Mesenchymal stem cell (in vitro differentiated cells and primary cell): ENCODE results near the gene ALG9.

ENCODE experiments used
- DNase-seq: peaks from one replicate; pipeline ENCODE4 v3.0.0-alpha.2; 2013
- H2AFZ ChIP-seq: one replicate; pipeline ENCODE4 v1.6.1; 2013; ENCODE audit warnings: low read depth, mild to moderate bottlenecking, control low read depth, inconsistent platforms, low read length, moderate library complexity
- H2AK5ac ChIP-seq: 2 replicates; pipeline ENCODE4 v1.6.1; 2013; ENCODE audit warnings: low read length, moderate library complexity, mild to moderate bottlenecking, inconsistent platforms; ENCODE audit not compliant: severe bottlenecking
- H2BK120ac ChIP-seq: one replicate; pipeline ENCODE4 v1.6.1; 2013; ENCODE audit warnings: low read depth, mild to moderate bottlenecking, inconsistent platforms, low read length, moderate library complexity
- H2BK12ac ChIP-seq, 2 experiments: one replicate each; pipeline ENCODE4 v1.6.1; 2013; ENCODE audit warnings: inconsistent platforms in 2 of 2, low read length in 2 of 2, mild to moderate bottlenecking in 2 of 2, moderate library complexity in 2 of 2, control low read depth in 1 of 2
- H2BK15ac ChIP-seq: one replicate; pipeline ENCODE4 v1.6.1; 2013; ENCODE audit warnings: mild to moderate bottlenecking, low read depth, inconsistent platforms; ENCODE audit not compliant: poor library complexity, severe bottlenecking
- H2BK5ac ChIP-seq: 2 replicates; pipeline ENCODE4 v1.6.1; 2013; ENCODE audit warnings: low read depth, mild to moderate bottlenecking, low read length, control low read depth, inconsistent platforms; ENCODE audit not compliant: poor library complexity, severe bottlenecking
- H3K14ac ChIP-seq, 2 experiments: one replicate each; pipeline ENCODE4 v1.6.1; 2013; ENCODE audit warnings: inconsistent platforms in 2 of 2, low read length in 2 of 2, control low read depth in 1 of 2, mild to moderate bottlenecking in 1 of 2, moderate library complexity in 1 of 2
- H3K18ac ChIP-seq, 2 experiments: one replicate each; pipeline ENCODE4 v1.6.1; 2013; ENCODE audit warnings: inconsistent platforms in 2 of 2, low read length in 2 of 2, control low read depth in 1 of 2, low read depth in 1 of 2, mild to moderate bottlenecking in 1 of 2
- H3K23ac ChIP-seq, 2 experiments: one replicate each; pipeline ENCODE4 v1.6.1; 2013; ENCODE audit warnings: inconsistent platforms in 2 of 2, low read length in 2 of 2, mild to moderate bottlenecking in 2 of 2, moderate library complexity in 2 of 2, control low read depth in 1 of 2
- H3K27ac ChIP-seq: 2 replicates; pipeline ENCODE4 v1.5.1; 2013; ENCODE audit warnings: mild to moderate bottlenecking, moderate library complexity, low read length, control low read depth, inconsistent platforms; ENCODE audit not compliant: poor library complexity, severe bottlenecking
- H3K27me3 ChIP-seq, 2 experiments: 2 replicates each; pipeline versions ENCODE4 v1.6.1 to v1.7.0; 2013; ENCODE audit warnings: low read length in 2 of 2, mild to moderate bottlenecking in 2 of 2, moderate library complexity in 2 of 2, control low read depth in 1 of 2, inconsistent platforms in 1 of 2; ENCODE audit not compliant: control insufficient read depth in 1 of 2, insufficient read depth in 1 of 2
- H3K36me3 ChIP-seq, 2 experiments: 2 replicates each; pipeline versions ENCODE4 v1.6.1 to v1.7.0; 2013; ENCODE audit warnings: low read length in 2 of 2, control low read depth in 1 of 2, inconsistent platforms in 1 of 2, low read depth in 1 of 2, mild to moderate bottlenecking in 1 of 2; ENCODE audit not compliant: insufficient read depth in 2 of 2, control insufficient read depth in 1 of 2
- H3K4ac ChIP-seq, 2 experiments: one replicate each; pipeline ENCODE4 v1.6.1; 2013; ENCODE audit warnings: inconsistent platforms in 2 of 2, low read length in 2 of 2, mild to moderate bottlenecking in 2 of 2, moderate library complexity in 2 of 2, control low read depth in 1 of 2, low read depth in 1 of 2
- H3K4me1 ChIP-seq: 2 replicates; pipeline ENCODE4 v1.6.1; 2013; ENCODE audit warnings: low read depth, low read length, control low read depth; ENCODE audit not compliant: control insufficient read depth, insufficient read depth
- H3K4me2 ChIP-seq: 2 replicates; pipeline ENCODE4 v1.6.1; 2013; ENCODE audit warnings: low read length, mild to moderate bottlenecking, inconsistent platforms; ENCODE audit not compliant: poor library complexity, severe bottlenecking
- H3K4me3 ChIP-seq, 2 experiments: 2 replicates each; pipeline versions ENCODE4 v1.5.1 to v1.7.0; 2013; ENCODE audit warnings: low read length in 2 of 2, mild to moderate bottlenecking in 2 of 2, control low read depth in 1 of 2, low read depth in 1 of 2; ENCODE audit not compliant: insufficient read depth in 1 of 2
- H3K79me1 ChIP-seq: replicated peaks from 2 replicates; pipeline ENCODE4 v1.6.1; 2013; ENCODE audit warnings: mild to moderate bottlenecking, control low read depth, low read length, inconsistent platforms; ENCODE audit not compliant: poor library complexity, severe bottlenecking
- H3K9ac ChIP-seq: 2 replicates; pipeline ENCODE4 v1.7.0; 2013; ENCODE audit warnings: mild to moderate bottlenecking, low read length, moderate library complexity
- H3K9me3 ChIP-seq: 2 replicates; pipeline ENCODE4 v1.7.0; 2013; ENCODE audit warnings: mild to moderate bottlenecking, low read length; ENCODE audit not compliant: control insufficient read depth
- H4K8ac ChIP-seq: one replicate; pipeline ENCODE4 v1.6.1; 2013; ENCODE audit warnings: inconsistent platforms, mild to moderate bottlenecking, low read length, moderate library complexity
- H4K91ac ChIP-seq: one replicate; pipeline ENCODE4 v1.6.1; 2013; ENCODE audit warnings: mild to moderate bottlenecking, low read length, inconsistent platforms
- WGBS: methylation state at CpG from one replicate; pipeline ENCODE4 v1.1.7; 2013; ENCODE audit warnings: mixed read lengths; 5-methylcytosine and 5-hydroxymethylcytosine counted together

Gene ALG9

DNA sequence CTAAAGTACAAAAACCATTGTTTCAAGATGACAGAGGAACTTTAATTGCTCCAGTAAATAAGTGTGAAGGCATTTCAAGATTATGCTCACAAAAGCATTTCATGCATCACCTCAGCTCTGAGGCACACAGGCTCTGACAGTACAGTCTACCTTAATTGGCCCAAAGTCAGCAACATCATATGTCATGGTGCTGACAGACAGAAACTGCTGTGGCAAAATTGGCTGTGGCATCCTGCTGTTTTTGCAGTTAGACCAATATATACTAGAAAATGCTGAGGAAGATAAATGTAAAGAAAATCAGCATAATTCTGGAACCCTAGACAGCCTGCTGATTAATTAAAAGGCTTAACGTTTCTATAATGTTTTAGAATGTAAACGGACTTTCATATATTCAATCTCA lies 70.2 kb downstream of the ALG9 start:
- WGBS, result no CpG with 5 or more reads among the region's 2 CpGs
- Histone ChIP-seq H3K4me1 (no peaks in the 10 kb centered on the region), H2BK5ac (no peak overlapping the region), H3K4ac (no peak overlapping the region), H2AFZ (no peak overlapping the region), H2BK12ac (no peak overlapping the region), H3K9me3 (no peaks in the 10 kb centered on the region), H2BK120ac (no peak overlapping the region), H3K36me3 (peaks cover 11 to 32% of the 10 kb centered on the region in 2 experiments), H3K18ac (no peak overlapping the region), H3K14ac (no peak overlapping the region), H3K9ac (no peak overlapping the region), H3K23ac (no peak overlapping the region), H3K4me2 (no peak overlapping the region), H2AK5ac (no peak overlapping the region), H2BK15ac (no peak overlapping the region), H4K8ac (no peak overlapping the region), H3K4me3 (no peak overlapping the region), H3K79me1 (peaks cover 1% of the 10 kb centered on the region), H4K91ac (no peak overlapping the region), H3K27ac (no peak overlapping the region), H3K27me3 (no peaks in the 10 kb centered on the region)
- no peak for DNase-seq

DNA sequence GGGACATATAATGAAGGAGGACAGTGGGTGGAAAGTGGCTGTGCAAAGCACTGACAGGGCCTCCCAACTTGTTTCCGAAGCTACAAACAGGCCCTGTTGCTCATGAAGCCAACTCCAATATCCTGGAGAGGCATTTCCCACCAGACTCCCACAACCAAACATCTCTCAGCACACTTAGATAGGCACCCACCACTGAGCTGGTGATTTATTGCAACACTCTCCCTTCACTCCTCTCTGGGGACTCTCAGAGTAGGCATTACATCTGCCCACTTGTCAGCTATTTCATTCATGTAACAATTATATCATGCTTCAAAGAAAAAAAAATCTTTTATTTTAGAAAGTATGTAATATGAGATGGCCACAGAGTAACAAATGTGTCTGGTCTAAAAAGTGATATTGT lies 73.1 kb downstream of the ALG9 start:
- Histone ChIP-seq H3K4me3 (no peak overlapping the region), H3K4ac (no peak overlapping the region), H3K9ac (no peak overlapping the region), H3K23ac (no peak overlapping the region), H3K36me3 (peaks cover 6 to 17% of the 10 kb centered on the region in 2 experiments), H3K18ac (no peak overlapping the region), H2AK5ac (no peak overlapping the region), H2BK12ac (no peak overlapping the region), H4K8ac (no peak overlapping the region), H2BK120ac (no peak overlapping the region), H3K4me2 (no peak overlapping the region), H3K14ac (no peak overlapping the region), H2BK5ac (no peak overlapping the region), H2AFZ (no peak overlapping the region), H2BK15ac (no peak overlapping the region), H3K27ac (no peak overlapping the region), H3K27me3 (no peaks in the 10 kb centered on the region), H3K9me3 (no peaks in the 10 kb centered on the region), H3K4me1 (peaks cover under 1% of the 10 kb centered on the region), H4K91ac (no peak overlapping the region), H3K79me1 (no peaks in the 10 kb centered on the region)
- WGBS, result 93% methylated on average over 1 of the region's 1 CpG
- no peak for DNase-seq

DNA sequence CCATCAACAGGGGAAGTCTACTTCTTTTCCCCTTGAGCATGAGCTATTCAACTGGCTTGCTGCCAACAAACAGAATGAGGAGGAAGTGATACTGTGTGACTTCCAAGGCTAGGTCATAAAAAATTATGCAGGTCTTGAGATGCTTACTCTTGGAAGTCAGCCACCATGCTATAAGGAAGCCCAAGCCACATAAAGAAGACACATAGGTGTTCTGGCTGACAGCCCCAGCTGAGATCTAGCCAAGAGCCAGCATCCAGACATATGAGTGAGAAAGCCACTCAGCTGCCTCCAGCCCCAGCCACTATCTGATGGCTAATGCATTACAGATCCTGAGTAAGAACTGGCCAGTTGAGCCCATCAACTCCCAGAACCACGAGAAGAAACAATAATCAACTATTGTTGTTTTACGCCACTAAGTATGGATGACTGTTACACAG lies 74.2 kb downstream of the ALG9 start:
- H2AK5ac ChIP-seq, result no peak overlapping the region
- WGBS, result 100% methylated on average over 2 of the region's 2 CpGs

DNA sequence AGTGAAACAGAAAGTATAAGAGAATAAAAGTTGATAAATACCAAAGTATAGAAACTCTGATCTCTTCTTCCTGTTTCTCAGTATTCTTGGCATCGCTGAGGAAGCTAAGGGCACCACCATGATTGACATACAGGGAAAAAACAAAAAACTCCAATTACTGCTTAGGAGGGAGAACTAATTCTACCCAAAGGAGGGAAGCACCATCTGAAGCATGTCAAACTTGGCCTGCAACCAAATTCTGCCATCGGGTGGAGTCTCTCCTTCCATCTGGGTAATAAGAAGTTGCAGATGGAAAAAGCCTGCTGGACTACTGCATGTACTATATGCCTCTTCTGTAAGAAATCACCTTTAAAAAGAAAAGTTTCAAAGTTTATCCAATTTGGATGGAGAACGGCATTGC lies 74.7 kb downstream of the ALG9 start:
- no peaks in the 10 kb centered on the region for H3K9me3 ChIP-seq

More for the DNA sequence above, 74.2 kb downstream of the ALG9 start:
- Histone ChIP-seq H3K4ac (no peak overlapping the region), H2BK12ac (no peak overlapping the region), H3K4me1 (peaks cover 3% of the 10 kb centered on the region), H3K9ac (peak overlapping the region; percentile 39), H3K27me3 (no peaks in the 10 kb centered on the region), H3K9me3 (no peaks in the 10 kb centered on the region), H2BK120ac (no peak overlapping the region), H4K8ac (no peak overlapping the region), H2BK15ac (no peak overlapping the region), H2AFZ (no peak overlapping the region), H3K14ac (no peak overlapping the region), H3K23ac (no peak overlapping the region), H3K79me1 (peaks cover 1% of the 10 kb centered on the region), H3K18ac (no peak overlapping the region), H3K27ac (no peak overlapping the region), H3K4me3 (no peak overlapping the region), H4K91ac (no peak overlapping the region), H3K4me2 (no peak overlapping the region), H3K36me3 (peaks cover 6 to 11% of the 10 kb centered on the region in 2 experiments), H2BK5ac (no peak overlapping the region)
- DNase-seq, result no peak

More for the DNA sequence above, 74.7 kb downstream of the ALG9 start:
- no peak overlapping the region for H4K91ac ChIP-seq
- 100% methylated on average over 2 of the region's 3 CpGs for WGBS
- DNase-seq, result no peak
- peaks cover 1% of the 10 kb centered on the region for H3K79me1 ChIP-seq
- H3K27me3 ChIP-seq, result no peaks in the 10 kb centered on the region
- H2BK120ac ChIP-seq, result no peak overlapping the region
- no peak overlapping the region for H3K27ac ChIP-seq
- no peak overlapping the region for H3K18ac ChIP-seq
- H3K23ac ChIP-seq, result no peak overlapping the region
- peak overlapping the region; percentile 42 for H3K9ac ChIP-seq
- peak overlapping the region in 1 of 2 experiments; percentile 32 for H3K4me3 ChIP-seq
- H2BK5ac ChIP-seq, result no peak overlapping the region
- no peak overlapping the region for H3K4ac ChIP-seq
- peaks cover 6% of the 10 kb centered on the region in 2 experiments for H3K36me3 ChIP-seq
- H4K8ac ChIP-seq, result no peak overlapping the region
- H3K14ac ChIP-seq, result no peak overlapping the region
- H2BK12ac ChIP-seq, result no peak overlapping the region
- H3K4me1 ChIP-seq, result peaks cover 3% of the 10 kb centered on the region
- H2BK15ac ChIP-seq, result no peak overlapping the region
- no peak overlapping the region for H3K4me2 ChIP-seq
- no peak overlapping the region for H2AK5ac ChIP-seq
- H2AFZ ChIP-seq, result no peak overlapping the region
